Spleen (tissue), 11 donors: ENCODE measurements around the gene NFASC. TPM values are rescaled to one million over a fixed set of nuclear protein-coding genes. Genes with fewer than 3 reads are reported as not detected.

ENCODE experiments used
- DNase-seq: peaks from one replicate; pipeline ENCODE4 v3.0.0-alpha.2; 2020
- H3K27ac ChIP-seq, 8 donors: fragments of 200-600 bp; sonication (generic) in 7 of 8; 1 replicate in 4 of 8; 2 replicates in 4 of 8; pipeline versions ENCODE4 v1.5.0 to v1.8.0; 2016 to 2021; ENCODE audit warnings: inconsistent platforms in 4 of 8, mild to moderate bottlenecking in 4 of 8, moderate library complexity in 1 of 8
- H3K27me3 ChIP-seq, 7 donors: fragments of 200-600 bp; sonication (generic) in 6 of 7; replicated peaks in 1 of 7; 1 replicate in 4 of 7; 2 replicates in 3 of 7; pipeline versions ENCODE4 v1.5.0 to v1.8.0; 2016 to 2021; ENCODE audit warnings: inconsistent platforms in 3 of 7, mild to moderate bottlenecking in 1 of 7
- H3K36me3 ChIP-seq, 6 donors: fragments of 200-600 bp; sonication (generic) in 5 of 6; 1 replicate in 4 of 6; 2 replicates in 2 of 6; pipeline versions ENCODE4 v1.5.0 to v1.8.0; 2016 to 2021; ENCODE audit warnings: inconsistent platforms in 2 of 6
- H3K4me1 ChIP-seq, 6 donors: fragments of 200-600 bp; sonication (generic) in 5 of 6; 1 replicate in 3 of 6; 2 replicates in 3 of 6; pipeline versions ENCODE4 v1.5.0 to v1.8.0; 2016 to 2021; ENCODE audit warnings: inconsistent platforms in 3 of 6
- H3K4me3 ChIP-seq, 8 donors: fragments of 200-600 bp; sonication (generic) in 7 of 8; 1 replicate in 4 of 8; 2 replicates in 4 of 8; pipeline versions ENCODE4 v1.5.0 to v1.8.0; 2016 to 2021; ENCODE audit warnings: inconsistent platforms in 4 of 8, mild to moderate bottlenecking in 4 of 8, moderate library complexity in 2 of 8
- H3K9me3 ChIP-seq, 8 donors: fragments of 200-600 bp; sonication (generic) in 7 of 8; 1 replicate in 4 of 8; 2 replicates in 4 of 8; pipeline versions ENCODE4 v1.5.0 to v1.8.0; 2016 to 2021; ENCODE audit warnings: inconsistent platforms in 4 of 8
- POLR2A ChIP-seq, 3 donors: fragments of 450-650 bp; IDR thresholded peaks; one replicate each; pipeline ENCODE4 v1.5.1; 2017; ENCODE audit warnings: antibody characterized with exemption in 3 of 3, mild to moderate bottlenecking in 1 of 3
- POLR2AphosphoS5 ChIP-seq, 3 donors: sonication (generic); formaldehyde crosslinking; IDR thresholded peaks; one replicate each; pipeline ENCODE4 v1.5.1; 2017; ENCODE audit warnings: antibody characterized with exemption in 3 of 3
- WGBS, 5 donors: extraction: QIAGEN DNeasy Blood & Tissue Kit in 3 of 5; methylation state at CpG; one replicate each; pipeline versions ENCODE4 v1.1.5 to v1.1.7; 2013 to 2018; 5-methylcytosine and 5-hydroxymethylcytosine counted together
- intact Hi-C: fragments of 100-400 bp; cut with DNase I; formaldehyde crosslinking; loops from one replicate; pipeline ENCODE4 v1.15.0; 2023; ENCODE audit warnings: low total_unique reads
- polyA plus RNA-seq, 3 donors: library from polyadenylated mRNA; stranded (reverse); fragments of 200-250 nt; gene quantifications; one replicate each; pipeline ENCODE4 v1.2.1, GENCODE V29; 2013
- total RNA-seq, 7 donors: library from RNA; depleted of rRNA in 3 of 7; stranded (reverse); fragments of >200 nt in 3 of 7; fragmentation: NEBNext Ultra II Directional in 4 of 7; extraction: Animal tissue kit (Norgen Biotek cat#: 25700) in 4 of 7; gene quantifications; one replicate each; pipeline versions ENCODE4 v1.1.0 to v1.2.1, GENCODE V29; 2016 to 2021
- TF ChIP-seq, protein P1 (sequence below), 11 experiments: fragments of 200-600 bp in 7 of 11; fragments of 450-650 bp in 4 of 11; sonication (generic) in 4 of 11; IDR thresholded peaks in 8 of 11; conservative IDR thresholded peaks in 3 of 11; 1 replicate in 7 of 11; 2 replicates in 4 of 11; pipeline versions ENCODE4 v1.4.0 to v1.8.0; 2016 to 2021; ENCODE audit warnings: antibody characterized with exemption in 11 of 11, inconsistent platforms in 4 of 11, mild to moderate bottlenecking in 1 of 11
- donor health status: healthy with polysubstance abuse.
- donor health status: DM: no; HTN: no; CAD: no; lungs with moderate emphysema.
- donor health status: DM: no; HTN: no; CAD: no.
- donor health status: Bipolar disorder and iron deficiency.
- donor health status: healthy.
- donor health status: DM: no; HTN: no; CAD: no.
- donor health status: DM: yes; HTN: yes; CAD: no.

NFASC gene
- total and polyA plus RNA-seq, 10 donors: 2.8 to 60.3 (median 23.1) TPM

DNA sequence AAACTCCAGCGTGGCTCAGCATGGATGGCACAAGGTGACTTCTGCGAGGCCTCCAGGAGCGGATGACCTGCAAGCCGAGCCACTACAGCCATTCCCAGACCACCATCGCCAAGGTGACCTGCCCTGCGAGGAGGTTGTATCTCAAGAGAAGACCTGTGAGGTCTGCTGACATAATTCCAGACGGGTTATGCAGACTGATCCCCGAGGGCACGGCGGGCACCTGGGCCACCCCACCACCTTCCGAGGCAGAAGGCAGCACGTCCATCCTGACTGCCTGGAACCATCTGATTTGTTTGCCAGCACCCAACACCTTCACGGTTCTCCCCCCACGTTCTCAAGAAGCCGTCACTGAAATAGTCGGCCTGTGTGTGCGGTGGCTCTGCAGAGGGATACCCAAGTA, 115.5 kb downstream of the NFASC start:
- no peak overlapping the region for H3K4me3 ChIP-seq
- peaks cover 0 to 21% (median 0%) of the 10 kb centered on the region in 7 donors for H3K27me3 ChIP-seq
- peak; percentile 43 for DNase-seq
- 76 to 90% (median 89%) methylated on average over 16 to 17 of the region's 17 CpGs for WGBS, 5 donors
- no peak overlapping the region for H3K27ac ChIP-seq
- no peaks in the 10 kb centered on the region for H3K9me3 ChIP-seq
- intact Hi-C loops: loop anchor here (5.0 kb wide), 1 partner anchor 76 kb away; no protein-coding TSS in a partner anchor
- H3K36me3 ChIP-seq: peaks cover 0 to 23% (median 0%) of the 10 kb centered on the region in 6 donors
- TF ChIP-seq POLR2AphosphoS5 (IDR thresholded peaks at IDR 0.05): no peak
- TF ChIP-seq, protein P1, sequence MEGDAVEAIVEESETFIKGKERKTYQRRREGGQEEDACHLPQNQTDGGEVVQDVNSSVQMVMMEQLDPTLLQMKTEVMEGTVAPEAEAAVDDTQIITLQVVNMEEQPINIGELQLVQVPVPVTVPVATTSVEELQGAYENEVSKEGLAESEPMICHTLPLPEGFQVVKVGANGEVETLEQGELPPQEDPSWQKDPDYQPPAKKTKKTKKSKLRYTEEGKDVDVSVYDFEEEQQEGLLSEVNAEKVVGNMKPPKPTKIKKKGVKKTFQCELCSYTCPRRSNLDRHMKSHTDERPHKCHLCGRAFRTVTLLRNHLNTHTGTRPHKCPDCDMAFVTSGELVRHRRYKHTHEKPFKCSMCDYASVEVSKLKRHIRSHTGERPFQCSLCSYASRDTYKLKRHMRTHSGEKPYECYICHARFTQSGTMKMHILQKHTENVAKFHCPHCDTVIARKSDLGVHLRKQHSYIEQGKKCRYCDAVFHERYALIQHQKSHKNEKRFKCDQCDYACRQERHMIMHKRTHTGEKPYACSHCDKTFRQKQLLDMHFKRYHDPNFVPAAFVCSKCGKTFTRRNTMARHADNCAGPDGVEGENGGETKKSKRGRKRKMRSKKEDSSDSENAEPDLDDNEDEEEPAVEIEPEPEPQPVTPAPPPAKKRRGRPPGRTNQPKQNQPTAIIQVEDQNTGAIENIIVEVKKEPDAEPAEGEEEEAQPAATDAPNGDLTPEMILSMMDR (IDR thresholded peaks at IDR 0.05 in 8 of 11, conservative IDR thresholded peaks at IDR 0.05 in 3 of 11): no peak
- no peak for TF ChIP-seq POLR2A (IDR thresholded peaks at IDR 0.05)
- H3K4me1 ChIP-seq: peaks cover 0 to 22% (median 11%) of the 10 kb centered on the region in 6 donors

DNA sequence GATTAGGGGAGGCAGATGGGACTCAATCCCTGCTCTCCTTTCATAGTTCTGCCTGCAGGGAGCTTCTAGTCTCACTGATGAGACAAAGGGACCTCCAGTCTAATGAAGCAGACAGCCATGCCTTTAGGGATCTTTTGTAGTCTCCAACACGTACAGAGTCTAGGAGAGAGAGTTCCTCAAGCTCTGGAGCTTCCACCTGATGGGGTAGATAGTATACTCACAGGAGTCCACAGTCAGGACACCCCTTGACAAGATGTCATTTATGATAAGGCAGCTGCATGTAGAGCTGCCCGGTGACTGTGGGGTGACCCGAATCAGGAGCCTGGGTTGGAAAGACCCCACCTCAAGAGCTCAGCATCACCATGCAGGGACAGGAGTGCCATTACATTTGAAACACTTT, 117.0 kb downstream of the NFASC start:
- intact Hi-C loops: loop anchor here (5.0 kb wide), 1 partner anchor 75 kb away; no protein-coding TSS in a partner anchor

DNA sequence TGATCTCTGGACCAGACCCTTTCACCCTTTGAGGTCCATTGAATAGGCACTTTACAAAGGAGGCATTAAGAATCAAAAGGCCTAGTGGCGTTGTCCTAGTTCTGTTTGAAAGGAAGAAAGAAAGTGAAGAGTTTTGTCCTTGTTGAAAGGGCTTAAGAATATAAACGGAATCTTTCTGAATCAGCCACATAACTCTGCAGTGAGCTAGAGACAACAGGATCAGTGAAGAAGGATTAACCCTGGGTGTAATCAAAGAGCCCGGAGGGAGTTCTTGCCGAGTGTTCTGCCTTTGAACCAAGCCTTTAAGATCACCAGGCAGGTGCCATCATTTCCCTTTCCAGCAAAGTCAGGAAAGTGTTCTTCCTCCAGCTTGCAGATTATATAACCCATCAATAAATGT, 117.5 kb downstream of the NFASC start:
- H3K4me3 ChIP-seq: no peak overlapping the region
- 74 to 88% (median 83%) methylated on average over 4 of the region's 4 CpGs for WGBS, 5 donors
- TF ChIP-seq POLR2AphosphoS5 (IDR thresholded peaks at IDR 0.05): no peak
- TF ChIP-seq, protein P1 (IDR thresholded peaks at IDR 0.05 in 8 of 11, conservative IDR thresholded peaks at IDR 0.05 in 3 of 11): peak in 1 of 11 experiments; percentile 2
- no peaks in the 10 kb centered on the region for H3K9me3 ChIP-seq
- DNase-seq: no peak
- intact Hi-C loops: loop anchor here (5.0 kb wide), 1 partner anchor 74 kb away; no protein-coding TSS in a partner anchor
- H3K27me3 ChIP-seq: peaks cover 0 to 11% (median 0%) of the 10 kb centered on the region in 7 donors
- peaks cover 0 to 34% (median 9%) of the 10 kb centered on the region in 6 donors for H3K4me1 ChIP-seq
- no peak overlapping the region for H3K27ac ChIP-seq
- peaks cover 0 to 21% (median 0%) of the 10 kb centered on the region in 6 donors for H3K36me3 ChIP-seq

More for the DNA sequence above, 117.0 kb downstream of the NFASC start:
- WGBS, 5 donors: 69 to 86% (median 74%) methylated on average over 3 of the region's 3 CpGs
- Histone ChIP-seq H3K36me3 (peaks cover 0 to 21% (median 0%) of the 10 kb centered on the region in 6 donors), H3K4me1 (peaks cover 0 to 34% (median 13%) of the 10 kb centered on the region in 6 donors), H3K27ac (no peak overlapping the region), H3K27me3 (peaks cover 0 to 16% (median 0%) of the 10 kb centered on the region in 7 donors), H3K4me3 (no peak overlapping the region), H3K9me3 (no peaks in the 10 kb centered on the region)
- TF ChIP-seq POLR2AphosphoS5 (IDR thresholded peaks at IDR 0.05): no peak
- TF ChIP-seq, protein P1 (IDR thresholded peaks at IDR 0.05 in 8 of 11, conservative IDR thresholded peaks at IDR 0.05 in 3 of 11): peak in 1 of 11 experiments; percentile 5
- DNase-seq: no peak

DNA sequence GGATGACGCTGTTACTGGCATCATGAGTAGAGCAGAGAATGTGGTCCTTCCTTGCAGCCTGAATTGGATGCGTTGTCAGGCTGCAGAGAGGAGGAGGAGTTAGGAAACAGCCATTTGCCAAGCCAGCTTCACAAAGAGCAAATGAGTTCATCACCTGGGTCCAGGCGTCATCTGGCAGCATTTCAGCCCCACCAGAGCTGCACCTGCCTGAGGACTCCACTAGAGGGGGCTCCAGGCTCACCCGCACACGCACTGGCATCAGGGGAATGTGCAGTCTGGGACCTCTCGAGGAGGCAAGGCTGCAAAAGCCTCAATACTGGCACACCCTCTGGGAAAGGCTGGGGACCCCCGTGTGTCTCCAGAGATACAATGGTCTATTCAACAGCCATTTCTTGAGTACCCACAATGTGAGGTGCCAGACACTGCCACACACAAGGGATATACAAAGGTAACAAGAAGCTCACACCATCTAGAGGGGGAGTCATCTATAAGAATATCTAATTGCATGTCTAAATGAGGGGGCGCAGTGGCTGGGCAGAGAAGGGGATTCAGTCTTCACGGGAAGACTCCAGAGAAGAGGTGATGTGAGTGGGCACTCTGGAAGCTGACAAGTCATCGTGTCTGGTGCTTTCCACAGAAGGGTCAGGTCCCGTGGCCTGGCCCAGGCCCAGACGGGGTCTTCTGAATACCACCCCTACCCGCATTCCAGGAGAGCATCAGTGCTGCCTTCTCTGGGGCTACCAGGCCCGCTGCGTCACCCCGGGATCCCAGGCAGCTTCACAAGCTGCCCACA, 118.8 kb downstream of the NFASC start:
- intact Hi-C loops: loop anchor here (5.0 kb wide), 1 partner anchor 73 kb away; no protein-coding TSS in a partner anchor
- no peak overlapping the region for H3K27ac ChIP-seq
- peaks cover 0 to 31% (median 7%) of the 10 kb centered on the region in 6 donors for H3K4me1 ChIP-seq
- no peak overlapping the region for H3K4me3 ChIP-seq
- peaks cover 0 to 21% (median 0%) of the 10 kb centered on the region in 6 donors for H3K36me3 ChIP-seq
- no peaks in the 10 kb centered on the region for H3K9me3 ChIP-seq
- DNase-seq: peak; percentile 89
- TF ChIP-seq POLR2AphosphoS5 (IDR thresholded peaks at IDR 0.05) (peak in 1 of 3 donors; percentile 15), POLR2A (IDR thresholded peaks at IDR 0.05) (no peak)
- TF ChIP-seq, protein P1 (IDR thresholded peaks at IDR 0.05 in 8 of 11, conservative IDR thresholded peaks at IDR 0.05 in 3 of 11): peak; percentile 75 to 95 (median 87)
- H3K27me3 ChIP-seq: peaks cover 0 to 11% (median 0%) of the 10 kb centered on the region in 7 donors
- 49 to 77% (median 59%) methylated on average over 11 to 16 of the region's 16 CpGs for WGBS, 5 donors
